Sigmoid colon (tissue), 7 donors: ENCODE data around the gene LRRC56. TPM values are rescaled to one million over a fixed set of nuclear protein-coding genes. Genes with fewer than 3 reads are reported as not detected.

Source experiments
- DNase-seq: peaks from one replicate; pipeline ENCODE4 v3.0.0-alpha.2; 2019
- H3K27ac ChIP-seq, 4 donors: fragments of 200-600 bp; sonication (generic); one replicate each; pipeline ENCODE4 v1.5.1; 2016 to 2019; ENCODE audit warnings: mild to moderate bottlenecking in 1 of 4
- H3K27me3 ChIP-seq, 3 donors: fragments of 200-600 bp; sonication (generic); one replicate each; pipeline ENCODE4 v1.5.1; 2019; ENCODE audit warnings: mild to moderate bottlenecking in 1 of 3
- H3K36me3 ChIP-seq, 4 donors: fragments of 200-600 bp; sonication (generic); one replicate each; pipeline ENCODE4 v1.5.1; 2016 to 2019
- H3K4me1 ChIP-seq, 4 donors: fragments of 200-600 bp; sonication (generic); one replicate each; pipeline ENCODE4 v1.5.1; 2017 to 2019
- H3K4me3 ChIP-seq, 4 donors: fragments of 200-600 bp; sonication (generic); one replicate each; pipeline ENCODE4 v1.5.1; 2017 to 2019; ENCODE audit warnings: mild to moderate bottlenecking in 2 of 4, moderate library complexity in 1 of 4
- H3K9me3 ChIP-seq, 4 donors: fragments of 200-600 bp in 3 of 4; sonication (generic) in 3 of 4; one replicate each; pipeline versions ENCODE4 v1.5.1 to v1.6.1; 2013 to 2019
- CTCF ChIP-seq, 4 experiments: fragments of 450-650 bp in 3 of 4; fragments of 200-600 bp in 1 of 4; IDR thresholded peaks; one replicate each; pipeline ENCODE4 v1.5.1; 2016 to 2019; ENCODE audit warnings: antibody characterized with exemption in 4 of 4, mild to moderate bottlenecking in 3 of 4, moderate library complexity in 2 of 4
- EP300 ChIP-seq, 4 donors: sonication (generic); formaldehyde crosslinking; IDR thresholded peaks; one replicate each; pipeline ENCODE4 v1.6.1; 2017; ENCODE audit warnings: antibody characterized with exemption in 4 of 4
- POLR2A ChIP-seq, 2 donors: fragments of 450-650 bp; IDR thresholded peaks; one replicate each; pipeline ENCODE4 v1.6.1; 2016; ENCODE audit warnings: antibody characterized with exemption in 2 of 2, mild to moderate bottlenecking in 2 of 2, moderate library complexity in 2 of 2
- POLR2AphosphoS5 ChIP-seq, 4 donors: sonication (generic); formaldehyde crosslinking; IDR thresholded peaks; one replicate each; pipeline ENCODE4 v1.6.1; 2017; ENCODE audit warnings: antibody characterized with exemption in 4 of 4
- WGBS, 2 donors: extraction: QIAGEN DNeasy Blood & Tissue Kit; methylation state at CpG; one replicate each; pipeline ENCODE4 v1.1.7; 2013; 5-methylcytosine and 5-hydroxymethylcytosine counted together
- intact Hi-C: fragments of 100-400 bp; cut with DNase I; formaldehyde crosslinking; loops from one replicate; pipeline ENCODE4 v1.15.1; 2023
- polyA plus RNA-seq, 3 donors: library from polyadenylated mRNA; stranded (reverse); fragments of 200-250 nt; gene quantifications; one replicate each; pipeline ENCODE4 v1.2.3, GENCODE V29; 2013
- total RNA-seq, 4 donors: library from RNA; depleted of rRNA; stranded (reverse); fragments of >200 nt; gene quantifications; one replicate each; pipeline ENCODE4 v1.1.0, GENCODE V29; 2016
- donor health status: healthy with polysubstance abuse.
- donor health status: Bipolar disorder and iron deficiency.
- donor health status: healthy.

The LRRC56 gene
- total and polyA plus RNA-seq, 7 donors, result 0.14 to 5.9 (median 4.1) TPM; not detected in 3

GRCh38 chr11:501683-502287 lies 35.5 kb upstream of the LRRC56 start:
- peaks cover 41 to 52% (median 49%) of the 10 kb centered on the region in 4 donors for H3K36me3 ChIP-seq
- H3K9me3 ChIP-seq, result no peaks in the 10 kb centered on the region
- H3K4me3 ChIP-seq, result no peak overlapping the region
- DNase-seq, result no peak
- H3K4me1 ChIP-seq, result peaks cover 0 to 45% (median 41%) of the 10 kb centered on the region in 4 donors
- H3K27ac ChIP-seq, result no peak overlapping the region
- TF ChIP-seq EP300 (IDR thresholded peaks at IDR 0.05) (no peak), CTCF (IDR thresholded peaks at IDR 0.05) (no peak), POLR2A (IDR thresholded peaks at IDR 0.05) (no peak), POLR2AphosphoS5 (IDR thresholded peaks at IDR 0.05) (no peak)
- H3K27me3 ChIP-seq, result no peaks in the 10 kb centered on the region
- intact Hi-C loops, result loop anchor here (10.0 kb wide), 1 partner anchor 197 kb away; the partner anchor contains the start of gene IFITM2
- 86 to 89% methylated on average over 19 of the region's 19 CpGs for WGBS, 2 donors

GRCh38 chr11:502288-503178 lies 34.8 kb upstream of the LRRC56 start:
- peak overlapping the region; percentile 97 to 100 (median 99) for H3K27ac ChIP-seq
- DNase-seq, result no peak
- WGBS, 2 donors, result 81 to 85% methylated on average over 10 of the region's 10 CpGs
- no peak overlapping the region for H3K4me3 ChIP-seq
- no peaks in the 10 kb centered on the region for H3K9me3 ChIP-seq
- H3K4me1 ChIP-seq, result peaks cover 0 to 47% (median 41%) of the 10 kb centered on the region in 4 donors
- H3K36me3 ChIP-seq, result peaks cover 37 to 45% (median 41%) of the 10 kb centered on the region in 4 donors
- TF ChIP-seq POLR2AphosphoS5 (IDR thresholded peaks at IDR 0.05), result no peak
- no peak for TF ChIP-seq EP300 (IDR thresholded peaks at IDR 0.05)
- TF ChIP-seq CTCF (IDR thresholded peaks at IDR 0.05), result no peak
- TF ChIP-seq POLR2A (IDR thresholded peaks at IDR 0.05), result no peak
- intact Hi-C loops, result loop anchor here (10.0 kb wide), 1 partner anchor 198 kb away; the partner anchor contains the start of gene IFITM2
- no peaks in the 10 kb centered on the region for H3K27me3 ChIP-seq

GRCh38 chr11:503179-503981 lies 33.9 kb upstream of the LRRC56 start:
- Histone ChIP-seq H3K4me3 (peak overlapping the region; percentile 40 to 91 (median 54)), H3K27ac (peak overlapping the region; percentile 97 to 100 (median 99)), H3K27me3 (no peaks in the 10 kb centered on the region), H3K9me3 (no peaks in the 10 kb centered on the region), H3K4me1 (peaks cover 0 to 54% (median 48%) of the 10 kb centered on the region in 4 donors), H3K36me3 (peaks cover 29 to 36% (median 33%) of the 10 kb centered on the region in 4 donors)
- peak in 1 of 4 donors; percentile 9 for TF ChIP-seq POLR2AphosphoS5 (IDR thresholded peaks at IDR 0.05)
- TF ChIP-seq EP300 (IDR thresholded peaks at IDR 0.05), result no peak
- peak; percentile 84 for DNase-seq
- WGBS, 2 donors, result 73 to 77% methylated on average over 24 of the region's 24 CpGs
- intact Hi-C loops, result loop anchor here (10.0 kb wide), 1 partner anchor 199 kb away; the partner anchor contains the start of gene IFITM2

- intact Hi-C loops, result loop anchor here (10.0 kb wide), 1 partner anchor 200 kb away; the partner anchor contains the start of gene IFITM2
- no peak for DNase-seq
- Histone ChIP-seq H3K27ac (peak overlapping the region; percentile 97 to 100 (median 99)), H3K27me3 (no peaks in the 10 kb centered on the region), H3K4me3 (peak overlapping the region; percentile 40 to 91 (median 54)), H3K4me1 (peaks cover 0 to 54% (median 48%) of the 10 kb centered on the region in 4 donors), H3K36me3 (peaks cover 19 to 31% (median 24%) of the 10 kb centered on the region in 4 donors), H3K9me3 (no peaks in the 10 kb centered on the region)
- TF ChIP-seq POLR2A (IDR thresholded peaks at IDR 0.05), result no peak
- peak in 2 of 4 donors; percentile 31 to 40 for TF ChIP-seq POLR2AphosphoS5 (IDR thresholded peaks at IDR 0.05)
- 16 to 23% methylated on average over 72 of the region's 72 CpGs for WGBS, 2 donors
Measured at GRCh38 chr11:504053-504993, 33.0 kb upstream of the LRRC56 start.
